GM12878 (cell line): Measurements from ENCODE around the gene ME3. TPM values are rescaled to one million over a fixed set of nuclear protein-coding genes. Genes with fewer than 3 reads are reported as not detected.

Source experiments
- ATAC-seq: fragments of 200-7000 bp; cut with Tn5 transposase; 3 replicates; pipeline ENCODE4 v1.9.1; 2020; ENCODE audit warnings: mild to moderate bottlenecking, moderate library complexity
- BruUV-seq: library from RNA; stranded (reverse); fragments of 400-500 nt; replicated peaks from 2 replicates; lab custom pipeline; 2021; lab: Mats Ljungman, UMichigan
- CTCF ChIA-PET: fragments of 300-600 bp; sonication (Branson Sonifier 250); formaldehyde crosslinking; extraction: SDS; loops from one replicate; lab custom pipeline; 2021; ENCODE audit warnings: inconsistent platforms; lab: Yijun Ruan, JAX
- POLR2A ChIA-PET: fragments of 350-600 bp; formaldehyde crosslinking; extraction: SDS; loops from one replicate; lab custom pipeline; 2021; ENCODE audit warnings: inconsistent platforms; lab: Charles Lee
- RAD21 ChIA-PET: fragments of 300-600 bp; sonication (Branson Sonifier 250); formaldehyde crosslinking; loops from one replicate; lab custom pipeline; 2023; ENCODE audit warnings: antibody characterized with exemption; ENCODE audit not compliant: unreplicated experiment; lab: Charles Lee
- SMC1A ChIA-PET: fragments of 300-600 bp; sonication (Branson Sonifier 250); formaldehyde crosslinking; loops from one replicate; lab custom pipeline; 2023; ENCODE audit not compliant: unreplicated experiment, uncharacterized antibody; lab: Charles Lee
- DNase-seq: peaks from one replicate; pipeline ENCODE4 v3.0.0-alpha.2; 2011; ENCODE audit warnings: low read depth, low spot score
- FAIRE-seq: peaks from 3 replicates; lab custom pipeline; 2011; peaks lifted over from hg19 to GRCh38; lab: Jason Lieb, UNC
- H2AFZ ChIP-seq: 2 replicates; pipeline ENCODE4 v1.6.0; 2011; ENCODE audit warnings: low read depth, low read length, control low read depth; ENCODE audit not compliant: control insufficient read depth
- H3K27ac ChIP-seq: 2 replicates; pipeline ENCODE4 v1.5.1; 2011; ENCODE audit warnings: control low read depth; ENCODE audit not compliant: control insufficient read depth, insufficient read depth
- H3K27me3 ChIP-seq, 2 experiments: replicated peaks in 1 of 2; 2 replicates each; pipeline versions ENCODE4 v1.6.0 to v1.6.1; 2011; ENCODE audit warnings: low read length in 1 of 2; ENCODE audit not compliant: control insufficient read depth in 2 of 2, insufficient read depth in 2 of 2
- H3K36me3 ChIP-seq, 2 experiments: 2 replicates each; pipeline ENCODE4 v1.5.1; 2011; ENCODE audit warnings: low read length in 1 of 2; ENCODE audit not compliant: control insufficient read depth in 2 of 2, insufficient read depth in 2 of 2
- H3K4me1 ChIP-seq: 2 replicates; pipeline ENCODE4 v1.6.1; 2011; ENCODE audit warnings: mild to moderate bottlenecking, low read length, moderate library complexity, mixed read lengths; ENCODE audit not compliant: control insufficient read depth, insufficient read depth
- H3K4me2 ChIP-seq: 2 replicates; pipeline ENCODE4 v1.6.0; 2011; ENCODE audit warnings: control low read depth; ENCODE audit not compliant: control insufficient read depth, insufficient read depth
- H3K4me3 ChIP-seq: fragments of 200-600 bp; sonication (generic); 2 replicates; pipeline ENCODE4 v1.5.1; 2016
- H3K79me2 ChIP-seq: 2 replicates; pipeline ENCODE4 v1.6.0; 2011; ENCODE audit warnings: low read length; ENCODE audit not compliant: control insufficient read depth, insufficient read depth
- H3K9ac ChIP-seq: 2 replicates; pipeline ENCODE4 v1.8.0; 2011; ENCODE audit warnings: low read length, control low read depth, mixed read lengths; ENCODE audit not compliant: control insufficient read depth, insufficient read depth
- H3K9me3 ChIP-seq: replicated peaks from 3 replicates; pipeline ENCODE4 v1.5.1; 2011; ENCODE audit warnings: mild to moderate bottlenecking, low read length; ENCODE audit not compliant: control insufficient read depth, insufficient read depth
- H4K20me1 ChIP-seq: 2 replicates; pipeline ENCODE4 v1.6.0; 2011; ENCODE audit not compliant: control insufficient read depth, insufficient read depth
- KDM1A ChIP-seq: fragments of 200-600 bp; sonication (generic); IDR thresholded peaks from 2 replicates; pipeline ENCODE4 v1.6.1; 2016; ENCODE audit warnings: borderline replicate concordance
- MXI1 ChIP-seq: fragments of 150-350 bp; IDR thresholded peaks from 2 replicates; pipeline ENCODE4 v1.6.1; 2011; ENCODE audit warnings: low read depth, mild to moderate bottlenecking, inconsistent platforms, low read length, improper control_type of control experiment
- NFIC ChIP-seq: IDR thresholded peaks from 2 replicates; pipeline ENCODE4 v1.6.1; 2012; ENCODE audit warnings: low read depth, mild to moderate bottlenecking, inconsistent platforms, low read length, moderate library complexity
- POU2F2 ChIP-seq: IDR thresholded peaks from 3 replicates; pipeline ENCODE4 v1.6.1; 2011; ENCODE audit warnings: low read depth, mild to moderate bottlenecking, low read length, borderline replicate concordance
- RELA ChIP-seq: fragments of 450-650 bp; IDR thresholded peaks from 2 replicates; pipeline ENCODE4 v1.8.0; 2014; ENCODE audit warnings: borderline replicate concordance; ENCODE audit not compliant: partially characterized antibody
- ZNF384 ChIP-seq: IDR thresholded peaks from 2 replicates; pipeline ENCODE4 v1.6.1; 2012; ENCODE audit warnings: low read depth, mild to moderate bottlenecking, low read length, improper control_type of control experiment, borderline replicate concordance
- WGBS: methylation state at CpG from one replicate; pipeline ENCODE4 v1.1.6; 2016; ENCODE audit warnings: low lambda C conversion rate; ENCODE audit not compliant: insufficient replicate concordance, insufficient coverage; ENCODE audit errors: missing lambda C conversion rate; 5-methylcytosine and 5-hydroxymethylcytosine counted together
- in situ Hi-C: fragments of 300-500 bp; cut with MboI; formaldehyde crosslinking; loops from 9 replicates; pipeline ENCODE4 v1.14.3; 2018; ENCODE audit warnings: mixed read lengths
- intact Hi-C: fragments of 100-400 bp; cut with micrococcal nuclease; formaldehyde crosslinking; loops from one replicate; pipeline ENCODE4 v1.14.2; 2022; ENCODE audit not compliant: unreplicated experiment
- polyA plus RNA-seq, 11 experiments: library from polyadenylated mRNA; depleted of rRNA in 4 of 11; unstranded in 6 of 11; stranded (reverse) in 5 of 11; fragments of >200 nt; fragmentation: Nextera tagmentation in 4 of 11; fragmentation: Illumina TruSeq in 1 of 11; extraction: Ambion mirVana in 4 of 11; extraction: Trizol in 1 of 11; gene quantifications; 1 replicate in 1 of 11; 2 replicates in 10 of 11; pipeline versions ENCODE4 v1.2.1 to v1.2.3, GENCODE V29; 2011 to 2016; ENCODE audit warnings: inconsistent platforms in 2 of 11, missing spikeins in 2 of 11, low read depth in 1 of 11
- total RNA-seq, 4 experiments: library from RNA; depleted of rRNA in 3 of 4; stranded (reverse); fragments of >200 nt in 3 of 4; fragmentation: Illumina TruSeq in 1 of 4; extraction: Trizol in 1 of 4; gene quantifications; 2 replicates each; pipeline versions ENCODE4 v1.2.1 to v1.2.3, GENCODE V29; 2013 to 2021
- TF ChIP-seq, protein P1 (sequence below): fragments of 450-650 bp; conservative IDR thresholded peaks from 2 replicates; pipeline ENCODE4 v1.6.1; 2017; ENCODE audit warnings: mild to moderate bottlenecking, moderate library complexity
- TF ChIP-seq, protein P2 (sequence below): IDR thresholded peaks from 2 replicates; pipeline ENCODE4 v1.6.1; 2012; ENCODE audit warnings: mild to moderate bottlenecking, low read depth, low read length
- TF ChIP-seq, protein P3 (sequence below): IDR thresholded peaks from 2 replicates; pipeline ENCODE4 v1.6.1; 2011; ENCODE audit warnings: mild to moderate bottlenecking, low read depth, low read length, moderate library complexity; ENCODE audit not compliant: insufficient replicate concordance

ME3 gene
- total and polyA plus RNA-seq, 10 of the 15 experiments (the other 5 are each of a cell fraction or from before 2014, with no cell fraction given): 0.06 to 0.40 (median 0.19) TPM; not detected in 2

DNA sequence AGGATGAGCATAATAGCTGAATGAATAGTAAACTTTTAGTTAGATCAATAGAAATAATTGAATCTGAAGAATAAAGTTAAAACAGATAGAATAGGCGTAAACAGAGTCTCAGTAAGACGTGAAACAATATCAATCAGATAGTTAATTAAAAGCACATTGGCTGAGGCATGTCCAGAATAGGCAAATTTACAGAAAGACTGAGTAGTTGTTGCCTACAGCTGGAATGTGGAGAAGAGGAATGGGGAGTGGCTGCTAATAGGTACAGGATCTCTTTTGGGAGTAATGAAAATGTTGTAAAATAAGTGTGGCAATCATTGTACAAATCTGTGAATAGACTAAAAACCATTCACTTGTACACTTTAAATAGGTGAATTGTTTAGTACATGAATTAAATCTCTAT is 36.3 kb upstream of the ME3 start (continued):
- TF ChIP-seq, protein P1, sequence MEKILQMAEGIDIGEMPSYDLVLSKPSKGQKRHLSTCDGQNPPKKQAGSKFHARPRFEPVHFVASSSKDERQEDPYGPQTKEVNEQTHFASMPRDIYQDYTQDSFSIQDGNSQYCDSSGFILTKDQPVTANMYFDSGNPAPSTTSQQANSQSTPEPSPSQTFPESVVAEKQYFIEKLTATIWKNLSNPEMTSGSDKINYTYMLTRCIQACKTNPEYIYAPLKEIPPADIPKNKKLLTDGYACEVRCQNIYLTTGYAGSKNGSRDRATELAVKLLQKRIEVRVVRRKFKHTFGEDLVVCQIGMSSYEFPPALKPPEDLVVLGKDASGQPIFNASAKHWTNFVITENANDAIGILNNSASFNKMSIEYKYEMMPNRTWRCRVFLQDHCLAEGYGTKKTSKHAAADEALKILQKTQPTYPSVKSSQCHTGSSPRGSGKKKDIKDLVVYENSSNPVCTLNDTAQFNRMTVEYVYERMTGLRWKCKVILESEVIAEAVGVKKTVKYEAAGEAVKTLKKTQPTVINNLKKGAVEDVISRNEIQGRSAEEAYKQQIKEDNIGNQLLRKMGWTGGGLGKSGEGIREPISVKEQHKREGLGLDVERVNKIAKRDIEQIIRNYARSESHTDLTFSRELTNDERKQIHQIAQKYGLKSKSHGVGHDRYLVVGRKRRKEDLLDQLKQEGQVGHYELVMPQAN: no peak
- TF ChIP-seq, protein P2, sequence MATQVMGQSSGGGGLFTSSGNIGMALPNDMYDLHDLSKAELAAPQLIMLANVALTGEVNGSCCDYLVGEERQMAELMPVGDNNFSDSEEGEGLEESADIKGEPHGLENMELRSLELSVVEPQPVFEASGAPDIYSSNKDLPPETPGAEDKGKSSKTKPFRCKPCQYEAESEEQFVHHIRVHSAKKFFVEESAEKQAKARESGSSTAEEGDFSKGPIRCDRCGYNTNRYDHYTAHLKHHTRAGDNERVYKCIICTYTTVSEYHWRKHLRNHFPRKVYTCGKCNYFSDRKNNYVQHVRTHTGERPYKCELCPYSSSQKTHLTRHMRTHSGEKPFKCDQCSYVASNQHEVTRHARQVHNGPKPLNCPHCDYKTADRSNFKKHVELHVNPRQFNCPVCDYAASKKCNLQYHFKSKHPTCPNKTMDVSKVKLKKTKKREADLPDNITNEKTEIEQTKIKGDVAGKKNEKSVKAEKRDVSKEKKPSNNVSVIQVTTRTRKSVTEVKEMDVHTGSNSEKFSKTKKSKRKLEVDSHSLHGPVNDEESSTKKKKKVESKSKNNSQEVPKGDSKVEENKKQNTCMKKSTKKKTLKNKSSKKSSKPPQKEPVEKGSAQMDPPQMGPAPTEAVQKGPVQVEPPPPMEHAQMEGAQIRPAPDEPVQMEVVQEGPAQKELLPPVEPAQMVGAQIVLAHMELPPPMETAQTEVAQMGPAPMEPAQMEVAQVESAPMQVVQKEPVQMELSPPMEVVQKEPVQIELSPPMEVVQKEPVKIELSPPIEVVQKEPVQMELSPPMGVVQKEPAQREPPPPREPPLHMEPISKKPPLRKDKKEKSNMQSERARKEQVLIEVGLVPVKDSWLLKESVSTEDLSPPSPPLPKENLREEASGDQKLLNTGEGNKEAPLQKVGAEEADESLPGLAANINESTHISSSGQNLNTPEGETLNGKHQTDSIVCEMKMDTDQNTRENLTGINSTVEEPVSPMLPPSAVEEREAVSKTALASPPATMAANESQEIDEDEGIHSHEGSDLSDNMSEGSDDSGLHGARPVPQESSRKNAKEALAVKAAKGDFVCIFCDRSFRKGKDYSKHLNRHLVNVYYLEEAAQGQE: no peak
- TF ChIP-seq, all 136 proteins: peak for 0

DNA sequence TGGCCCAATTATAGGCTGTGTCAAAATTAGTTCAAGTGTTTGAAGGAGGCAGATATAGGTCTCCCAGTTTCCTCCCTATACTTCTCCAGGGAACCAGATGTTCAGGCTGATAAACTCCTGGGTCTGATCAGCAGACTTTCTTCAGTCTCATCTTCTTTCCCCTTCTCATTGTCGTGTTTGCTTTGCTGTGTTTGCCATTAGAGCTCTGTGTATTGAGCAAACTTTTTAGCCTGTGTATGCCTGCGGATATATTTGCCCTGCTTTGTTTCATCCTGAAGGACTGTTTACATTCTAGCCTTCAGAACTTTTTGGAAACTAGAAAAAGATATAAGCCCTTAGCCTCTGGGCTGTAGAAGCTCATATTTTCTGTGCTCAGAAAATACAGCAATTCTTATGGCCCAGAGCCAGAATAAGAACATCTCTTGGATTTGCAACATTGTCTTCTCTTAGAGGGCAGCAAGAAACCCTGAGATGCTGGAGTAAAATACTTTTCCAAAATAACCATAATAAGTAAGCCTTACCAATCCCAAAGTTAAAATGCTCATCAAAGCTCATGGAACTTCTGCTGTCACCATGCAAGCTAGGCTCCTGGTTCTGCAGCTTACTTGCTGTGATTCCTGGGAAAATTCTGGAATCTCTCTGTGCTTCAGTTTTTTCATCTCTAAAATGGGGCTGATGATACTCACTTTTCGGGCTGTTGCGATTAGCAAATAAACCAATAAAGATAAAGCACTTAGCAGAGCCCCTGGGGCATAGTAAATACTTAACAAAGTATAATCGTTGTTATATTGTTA is 34.1 kb upstream of the ME3 start:
- Histone ChIP-seq H3K9ac (no peak overlapping the region), H3K9me3 (no peaks in the 10 kb centered on the region), H3K4me1 (no peaks in the 10 kb centered on the region), H3K79me2 (no peaks in the 10 kb centered on the region), H3K36me3 (no peaks in the 10 kb centered on the region), H3K4me2 (no peak overlapping the region), H2AFZ (no peak overlapping the region), H4K20me1 (no peaks in the 10 kb centered on the region), H3K4me3 (no peak overlapping the region), H3K27ac (no peak overlapping the region), H3K27me3 (0 out of 4 replicates have a peak, but pooled peaks cover 0 to 3% of the 10 kb centered on the region in 2 experiments)
- RAD21 ChIA-PET: no interaction called here
- 48% methylated on average over 5 of the region's 5 CpGs for WGBS
- ATAC-seq: no peak
- DNase-seq: no peak
- CTCF ChIA-PET: interaction anchor here (0.6 kb wide), 1 partner anchor 248 kb away, joined by 3 read pairs; no protein-coding TSS in a partner anchor
- POLR2A ChIA-PET: no interaction called here
- intact Hi-C loops (no loop called here), in situ Hi-C loops (no loop called here)
- no peak for FAIRE-seq
- SMC1A ChIA-PET: interaction anchor here (1.2 kb wide), 1 partner anchor 10 kb away, joined by 3 read pairs; no protein-coding TSS in a partner anchor
- BruUV-seq: no TSS peak
- TF ChIP-seq ZNF384: no peak
- no peak for TF ChIP-seq NFIC
- no peak for TF ChIP-seq KDM1A
- no peak for TF ChIP-seq POU2F2
- TF ChIP-seq, protein P2: no peak
- TF ChIP-seq, protein P3, sequence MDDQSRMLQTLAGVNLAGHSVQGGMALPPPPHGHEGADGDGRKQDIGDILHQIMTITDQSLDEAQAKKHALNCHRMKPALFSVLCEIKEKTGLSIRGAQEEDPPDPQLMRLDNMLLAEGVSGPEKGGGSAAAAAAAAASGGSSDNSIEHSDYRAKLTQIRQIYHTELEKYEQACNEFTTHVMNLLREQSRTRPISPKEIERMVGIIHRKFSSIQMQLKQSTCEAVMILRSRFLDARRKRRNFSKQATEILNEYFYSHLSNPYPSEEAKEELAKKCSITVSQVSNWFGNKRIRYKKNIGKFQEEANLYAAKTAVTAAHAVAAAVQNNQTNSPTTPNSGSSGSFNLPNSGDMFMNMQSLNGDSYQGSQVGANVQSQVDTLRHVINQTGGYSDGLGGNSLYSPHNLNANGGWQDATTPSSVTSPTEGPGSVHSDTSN: no peak
- TF ChIP-seq MXI1: no peak
- no peak for TF ChIP-seq RELA
